Measurements from ENCODE around the gene KLF13.
A peak's percentile ranks its signal among the peaks of the same experiment; 100 is the strongest.

KLF13 gene

GRCh38 chr15:31327669-31328427, 1.2 kb downstream of the KLF13 start:
- Histone ChIP-seq H3K56ac (ENCODE audit: low read length) (peak overlapping the region; percentile 82), H4K5ac (ENCODE audit: low read length) (no peak overlapping the region), H3K27ac (ENCODE audit: low read depth, low read length) (peak overlapping the region; percentile 37), H2BK5ac (ENCODE audit: low read length) (no peak overlapping the region), H2AK5ac (ENCODE audit: low read length) (no peak overlapping the region), H3K23ac (ENCODE audit: low read length) (no peak overlapping the region), H3K9ac (ENCODE audit: low read length) (peak overlapping the region; percentile 80), H3K79me2 (ENCODE audit: control insufficient read depth, insufficient read depth, low read length) (peaks cover 25% of the 10 kb centered on the region), H3K18ac (ENCODE audit: low read length) (peak overlapping the region; percentile 90), H2BK15ac (replicated peaks; ENCODE audit: low read depth) (no peak overlapping the region), H3K4me3 (ENCODE audit: low read length) (peak overlapping the region; percentile 60), H3K4ac (ENCODE audit: low read depth, low read length) (peak overlapping the region; percentile 41), H3K36me3 (ENCODE audit: control insufficient read depth, insufficient read depth, low read length) (no peaks in the 10 kb centered on the region), H4K8ac (ENCODE audit: low read depth, low read length) (no peak overlapping the region), H3K4me1 (ENCODE audit: control insufficient read depth, low read depth, low read length) (peaks cover 3% of the 10 kb centered on the region), H3K27me3 (ENCODE audit: insufficient read depth, low read length, poor library complexity) (no peaks in the 10 kb centered on the region), H2BK120ac (ENCODE audit: low read depth, low read length) (no peak overlapping the region), H3K4me2 (ENCODE audit: low read length) (peak overlapping the region; percentile 67), H3K79me1 (ENCODE audit: low read length) (peaks cover 22% of the 10 kb centered on the region)
- peak; percentile 48 for DNase-seq
- WGBS (ENCODE audit: extremely low coverage, insufficient coverage, low lambda C conversion rate) = no CpG with 5 or more reads among the region's 108 CpGs

GRCh38 chr15:31328428-31328968, 1.9 kb downstream of the KLF13 start:
- H3K23ac ChIP-seq (ENCODE audit: low read length) = no peak overlapping the region
- H3K79me1 ChIP-seq (ENCODE audit: low read length) = peaks cover 25% of the 10 kb centered on the region
- H2BK15ac ChIP-seq (replicated peaks; ENCODE audit: low read depth) = no peak overlapping the region
- no peak overlapping the region for H4K8ac ChIP-seq (ENCODE audit: low read depth, low read length)
- no peak overlapping the region for H3K18ac ChIP-seq (ENCODE audit: low read length)
- H3K4me1 ChIP-seq (ENCODE audit: control insufficient read depth, low read depth, low read length) = peaks cover 3% of the 10 kb centered on the region
- H3K27me3 ChIP-seq (ENCODE audit: insufficient read depth, low read length, poor library complexity) = no peaks in the 10 kb centered on the region
- no peak overlapping the region for H2BK5ac ChIP-seq (ENCODE audit: low read length)
- H3K4me2 ChIP-seq (ENCODE audit: low read length) = peak overlapping the region; percentile 67
- no peak overlapping the region for H2AK5ac ChIP-seq (ENCODE audit: low read length)
- H2BK120ac ChIP-seq (ENCODE audit: low read depth, low read length) = no peak overlapping the region
- H3K9ac ChIP-seq (ENCODE audit: low read length) = peak overlapping the region; percentile 60
- DNase-seq = no peak
- H3K56ac ChIP-seq (ENCODE audit: low read length) = peak overlapping the region; percentile 67
- WGBS (ENCODE audit: extremely low coverage, insufficient coverage, low lambda C conversion rate) = no CpG with 5 or more reads among the region's 35 CpGs
- no peak overlapping the region for H3K4ac ChIP-seq (ENCODE audit: low read depth, low read length)
- H3K79me2 ChIP-seq (ENCODE audit: control insufficient read depth, insufficient read depth, low read length) = peaks cover 27% of the 10 kb centered on the region
- H4K5ac ChIP-seq (ENCODE audit: low read length) = no peak overlapping the region
- no peaks in the 10 kb centered on the region for H3K36me3 ChIP-seq (ENCODE audit: control insufficient read depth, insufficient read depth, low read length)
- no peak overlapping the region for H3K27ac ChIP-seq (ENCODE audit: low read depth, low read length)
- peak overlapping the region; percentile 60 for H3K4me3 ChIP-seq (ENCODE audit: low read length)

- H2BK15ac ChIP-seq (replicated peaks; ENCODE audit: low read depth) = no peak overlapping the region
Observed at GRCh38 chr15:31328969-31329639, 2.5 kb downstream of the KLF13 start.

GRCh38 chr15:31329640-31330010, 3.0 kb downstream of the KLF13 start:
- Histone ChIP-seq H3K4me2 (ENCODE audit: low read length) (no peak overlapping the region), H3K18ac (ENCODE audit: low read length) (no peak overlapping the region), H4K8ac (ENCODE audit: low read depth, low read length) (no peak overlapping the region), H3K23ac (ENCODE audit: low read length) (no peak overlapping the region), H3K27me3 (ENCODE audit: insufficient read depth, low read length, poor library complexity) (no peaks in the 10 kb centered on the region), H3K79me2 (ENCODE audit: control insufficient read depth, insufficient read depth, low read length) (peaks cover 33% of the 10 kb centered on the region), H3K9ac (ENCODE audit: low read length) (peak overlapping the region; percentile 27), H3K4me3 (ENCODE audit: low read length) (no peak overlapping the region), H2BK5ac (ENCODE audit: low read length) (no peak overlapping the region), H2BK15ac (replicated peaks; ENCODE audit: low read depth) (no peak overlapping the region), H3K4ac (ENCODE audit: low read depth, low read length) (no peak overlapping the region), H3K79me1 (ENCODE audit: low read length) (peaks cover 29% of the 10 kb centered on the region), H3K36me3 (ENCODE audit: control insufficient read depth, insufficient read depth, low read length) (no peaks in the 10 kb centered on the region), H3K4me1 (ENCODE audit: control insufficient read depth, low read depth, low read length) (peaks cover 3% of the 10 kb centered on the region), H3K56ac (ENCODE audit: low read length) (no peak overlapping the region), H3K27ac (ENCODE audit: low read depth, low read length) (no peak overlapping the region), H2AK5ac (ENCODE audit: low read length) (no peak overlapping the region), H4K5ac (ENCODE audit: low read length) (no peak overlapping the region), H2BK120ac (ENCODE audit: low read depth, low read length) (no peak overlapping the region)
- WGBS (ENCODE audit: extremely low coverage, insufficient coverage, low lambda C conversion rate) = no CpG with 5 or more reads among the region's 15 CpGs
- DNase-seq = no peak

More at GRCh38 chr15:31328969-31329639, 2.5 kb downstream of the KLF13 start:
- Histone ChIP-seq H3K4me3 (ENCODE audit: low read length) (peak overlapping the region; percentile 37), H3K18ac (ENCODE audit: low read length) (no peak overlapping the region), H3K27me3 (ENCODE audit: insufficient read depth, low read length, poor library complexity) (no peaks in the 10 kb centered on the region), H4K5ac (ENCODE audit: low read length) (no peak overlapping the region), H3K4me1 (ENCODE audit: control insufficient read depth, low read depth, low read length) (peaks cover 3% of the 10 kb centered on the region), H2AK5ac (ENCODE audit: low read length) (no peak overlapping the region), H2BK5ac (ENCODE audit: low read length) (no peak overlapping the region), H3K56ac (ENCODE audit: low read length) (peak overlapping the region; percentile 22), H2BK120ac (ENCODE audit: low read depth, low read length) (no peak overlapping the region), H3K79me2 (ENCODE audit: control insufficient read depth, insufficient read depth, low read length) (peaks cover 33% of the 10 kb centered on the region), H3K27ac (ENCODE audit: low read depth, low read length) (no peak overlapping the region), H3K4ac (ENCODE audit: low read depth, low read length) (no peak overlapping the region), H4K8ac (ENCODE audit: low read depth, low read length) (no peak overlapping the region), H3K23ac (ENCODE audit: low read length) (no peak overlapping the region), H3K36me3 (ENCODE audit: control insufficient read depth, insufficient read depth, low read length) (no peaks in the 10 kb centered on the region), H3K9ac (ENCODE audit: low read length) (peak overlapping the region; percentile 60), H3K79me1 (ENCODE audit: low read length) (peaks cover 29% of the 10 kb centered on the region), H3K4me2 (ENCODE audit: low read length) (peak overlapping the region; percentile 67)
- WGBS (ENCODE audit: extremely low coverage, insufficient coverage, low lambda C conversion rate) = no CpG with 5 or more reads among the region's 29 CpGs
- DNase-seq = peak; percentile 55

- Histone ChIP-seq H3K23ac (ENCODE audit: low read length) (no peak overlapping the region), H3K36me3 (ENCODE audit: control insufficient read depth, insufficient read depth, low read length) (no peaks in the 10 kb centered on the region), H3K4me1 (ENCODE audit: control insufficient read depth, low read depth, low read length) (peaks cover under 1% of the 10 kb centered on the region), H3K27ac (ENCODE audit: low read depth, low read length) (no peak overlapping the region), H3K18ac (ENCODE audit: low read length) (no peak overlapping the region), H3K4me2 (ENCODE audit: low read length) (no peak overlapping the region), H2BK120ac (ENCODE audit: low read depth, low read length) (no peak overlapping the region), H3K4ac (ENCODE audit: low read depth, low read length) (no peak overlapping the region), H2AK5ac (ENCODE audit: low read length) (no peak overlapping the region), H3K27me3 (ENCODE audit: insufficient read depth, low read length, poor library complexity) (no peaks in the 10 kb centered on the region), H3K79me2 (ENCODE audit: control insufficient read depth, insufficient read depth, low read length) (peaks cover 34% of the 10 kb centered on the region), H2BK15ac (replicated peaks; ENCODE audit: low read depth) (no peak overlapping the region), H4K8ac (ENCODE audit: low read depth, low read length) (no peak overlapping the region), H2BK5ac (ENCODE audit: low read length) (no peak overlapping the region), H3K56ac (ENCODE audit: low read length) (no peak overlapping the region), H4K5ac (ENCODE audit: low read length) (no peak overlapping the region), H3K79me1 (ENCODE audit: low read length) (peaks cover 29% of the 10 kb centered on the region), H3K9ac (ENCODE audit: low read length) (no peak overlapping the region), H3K4me3 (ENCODE audit: low read length) (no peak overlapping the region)
- no peak for DNase-seq
- WGBS (ENCODE audit: extremely low coverage, insufficient coverage, low lambda C conversion rate) = no CpG with 5 or more reads among the region's 10 CpGs
Observed at GRCh38 chr15:31330111-31330785, 3.6 kb downstream of the KLF13 start.

Measured in mesendoderm (in vitro differentiated cells).